Activated CD8-positive, alpha-beta memory T cell treated with anti-CD3 and anti-CD28 coated beads, Interleukin-2, amount 50 U/mL, for 48 hours (primary cell): ENCODE measurements around the gene ENTPD6.
A peak's percentile ranks its signal among the peaks of the same experiment; 100 is the strongest.

Experiments
- DNase-seq: peaks from one replicate; pipeline ENCODE4 v3.0.0-alpha.2; 2020

ENTPD6 gene

GRCh38 chr20:25259358-25259757 is 63.8 kb downstream of the ENTPD6 start:
- peak; percentile 48 for DNase-seq

GRCh38 chr20:25259788-25260254 is 64.3 kb downstream of the ENTPD6 start:
- peak; percentile 45 for DNase-seq

GRCh38 chr20:25260770-25261437 is 65.4 kb downstream of the ENTPD6 start:
- DNase-seq, result peak; percentile 48

GRCh38 chr20:25269057-25269832 is 73.7 kb downstream of the ENTPD6 start:
- DNase-seq, result no peak

- DNase-seq, result no peak
These were observed 74.3 kb downstream of the ENTPD6 start for GRCh38 chr20:25269833-25270170.

GRCh38 chr20:25270829-25271251 is 75.3 kb downstream of the ENTPD6 start:
- DNase-seq, result no peak

GRCh38 chr20:25271486-25272222 is 76.1 kb downstream of the ENTPD6 start:
- DNase-seq, result no peak

- DNase-seq, result no peak
These were observed 76.9 kb downstream of the ENTPD6 start for GRCh38 chr20:25272223-25273000.

GRCh38 chr20:25273046-25273445 is 77.5 kb downstream of the ENTPD6 start:
- DNase-seq, result no peak

GRCh38 chr20:25273541-25274358 is 78.2 kb downstream of the ENTPD6 start:
- DNase-seq, result no peak

- no peak for DNase-seq
These were observed 79.0 kb downstream of the ENTPD6 start for GRCh38 chr20:25274481-25274880.

- no peak for DNase-seq
These were observed 79.6 kb downstream of the ENTPD6 start for GRCh38 chr20:25274891-25275812.

- no peak for DNase-seq
These were observed 80.5 kb downstream of the ENTPD6 start for GRCh38 chr20:25275813-25276532.
